ENCODE measurements around the gene JUND. TPM values are rescaled to one million over a fixed set of nuclear protein-coding genes. Genes with fewer than 3 reads are reported as not detected.

Gene JUND
- total and polyA plus RNA-seq, 2 donors from 2014 or later = 117 to 181 TPM

- TF ChIP-seq CTCF (IDR thresholded peaks at IDR 0.05; ENCODE audit: borderline replicate concordance, extremely low read depth, insufficient read depth) = no peak
- no peak overlapping the region for H3K4me3 ChIP-seq (ENCODE audit: low read length in 3 of 3)
- H3K36me3 ChIP-seq (ENCODE audit: control insufficient read depth in 2 of 3, insufficient read depth in 3 of 3, low read length in 3 of 3) = no peaks in the 10 kb centered on the region
- H3K9me3 ChIP-seq (ENCODE audit: control insufficient read depth in 2 of 3, insufficient read depth in 1 of 3, low read length in 3 of 3) = peaks cover 0 to 3% (median 0%) of the 10 kb centered on the region in 3 donors
- H3K27me3 ChIP-seq (ENCODE audit: control insufficient read depth, insufficient read depth, low read length) = peaks cover 2% of the 10 kb centered on the region
- H3K4me1 ChIP-seq (ENCODE audit: control insufficient read depth in 2 of 3, insufficient read depth in 2 of 3, low read depth in 1 of 3, low read length in 3 of 3) = peaks cover 0 to 2% (median 0%) of the 10 kb centered on the region in 3 donors
- DNase-seq (no peak), FAIRE-seq (no peak)
- no peak overlapping the region for H3K9ac ChIP-seq (ENCODE audit: low read length in 3 of 3)
- intact Hi-C loops (cut with DNase I) = no loop called here
- H3K27ac ChIP-seq (ENCODE audit: low read depth in 2 of 2, low read length in 2 of 2) = no peak overlapping the region
These were observed 49.6 kb downstream of the JUND start for GRCh38 chr19:18231775-18232174.

- Histone ChIP-seq H3K27ac (ENCODE audit: low read depth in 2 of 2, low read length in 2 of 2) (no peak overlapping the region), H3K36me3 (ENCODE audit: control insufficient read depth in 2 of 3, insufficient read depth in 3 of 3, low read length in 3 of 3) (no peaks in the 10 kb centered on the region), H3K9me3 (ENCODE audit: control insufficient read depth in 2 of 3, insufficient read depth in 1 of 3, low read length in 3 of 3) (peaks cover 0 to 3% (median 0%) of the 10 kb centered on the region in 3 donors), H3K4me3 (ENCODE audit: low read length in 3 of 3) (no peak overlapping the region), H3K9ac (ENCODE audit: low read length in 3 of 3) (no peak overlapping the region), H3K4me1 (ENCODE audit: control insufficient read depth in 2 of 3, insufficient read depth in 2 of 3, low read depth in 1 of 3, low read length in 3 of 3) (peaks cover 0 to 2% (median 0%) of the 10 kb centered on the region in 3 donors), H3K27me3 (ENCODE audit: control insufficient read depth, insufficient read depth, low read length) (peaks cover 2% of the 10 kb centered on the region)
- no peak for FAIRE-seq
- TF ChIP-seq CTCF (IDR thresholded peaks at IDR 0.05; ENCODE audit: borderline replicate concordance, extremely low read depth, insufficient read depth) = no peak
- no peak for DNase-seq
- intact Hi-C loops (cut with DNase I) = no loop called here
These were observed 50.3 kb downstream of the JUND start for GRCh38 chr19:18230941-18231734.

DNA sequence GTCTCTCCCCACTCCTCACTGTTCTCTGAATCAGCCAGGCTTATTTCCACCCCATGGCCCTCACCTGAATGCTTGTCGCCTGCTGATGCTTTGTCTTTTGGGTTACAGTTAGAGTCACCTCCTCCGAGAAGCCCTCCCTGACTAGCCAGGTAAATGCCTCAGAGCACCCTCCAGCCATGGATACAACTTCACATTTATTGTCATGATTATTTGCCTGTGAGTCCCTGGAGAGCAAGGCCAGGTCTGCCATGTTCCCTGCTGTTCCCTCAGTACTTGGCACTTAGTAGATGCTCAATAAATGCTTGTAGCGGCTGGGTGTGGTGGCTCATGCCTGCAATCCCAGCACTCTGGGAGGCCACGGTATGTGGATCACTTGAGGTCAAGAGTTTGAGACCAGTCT lies 51.5 kb downstream of the JUND start:
- TF ChIP-seq CTCF (IDR thresholded peaks at IDR 0.05; ENCODE audit: borderline replicate concordance, extremely low read depth, insufficient read depth) = no peak
- H3K27ac ChIP-seq (ENCODE audit: low read depth in 2 of 2, low read length in 2 of 2) = no peak overlapping the region
- DNase-seq (no peak), FAIRE-seq (no peak)
- intact Hi-C loops (cut with DNase I) = no loop called here
- no peak overlapping the region for H3K9ac ChIP-seq (ENCODE audit: low read length in 3 of 3)
- H3K9me3 ChIP-seq (ENCODE audit: control insufficient read depth in 2 of 3, insufficient read depth in 1 of 3, low read length in 3 of 3) = peaks cover 0 to 3% (median 0%) of the 10 kb centered on the region in 3 donors
- H3K36me3 ChIP-seq (ENCODE audit: control insufficient read depth in 2 of 3, insufficient read depth in 3 of 3, low read length in 3 of 3) = no peaks in the 10 kb centered on the region
- peaks cover 7% of the 10 kb centered on the region for H3K27me3 ChIP-seq (ENCODE audit: control insufficient read depth, insufficient read depth, low read length)
- no peak overlapping the region for H3K4me3 ChIP-seq (ENCODE audit: low read length in 3 of 3)
- peaks cover 0 to 10% (median 0%) of the 10 kb centered on the region in 3 donors for H3K4me1 ChIP-seq (ENCODE audit: control insufficient read depth in 2 of 3, insufficient read depth in 2 of 3, low read depth in 1 of 3, low read length in 3 of 3)

Small RNA genes lying within 50 kb of the gene (microRNA-seq; reads per million reads assigned to microRNA genes)
- 1.0 reads per million for gene MIR3188

Other genes with a start within 250 kb of the JUND start
- 3.2 TPM for gene IL12RB1, start 194.7 kb downstream of the JUND start, total RNA-seq
- gene IL12RB1, start 194.7 kb downstream of the JUND start, polyA plus RNA-seq (ENCODE audit: insufficient read depth, low read depth, low replicate concordance) = 0.45 TPM
- 16.0 TPM for gene MAST3, start 183.8 kb downstream of the JUND start, total RNA-seq
- gene MAST3, start 183.8 kb downstream of the JUND start, polyA plus RNA-seq (ENCODE audit: insufficient read depth, low read depth, low replicate concordance) = 5.6 TPM
- gene PIK3R2, start 128.5 kb downstream of the JUND start, total RNA-seq = 29.6 TPM
- gene PIK3R2, start 128.5 kb downstream of the JUND start, polyA plus RNA-seq (ENCODE audit: insufficient read depth, low read depth, low replicate concordance) = 10.1 TPM
- 109 TPM for gene IFI30, start 107.8 kb downstream of the JUND start, total RNA-seq
- gene IFI30, start 107.8 kb downstream of the JUND start, polyA plus RNA-seq (ENCODE audit: insufficient read depth, low read depth, low replicate concordance) = 173 TPM
- 11.5 TPM for gene MPV17L2, start 88.4 kb downstream of the JUND start, total RNA-seq
- 31.1 TPM for gene MPV17L2, start 88.4 kb downstream of the JUND start, polyA plus RNA-seq (ENCODE audit: insufficient read depth, low read depth, low replicate concordance)
- gene RAB3A, start 77.6 kb downstream of the JUND start, total RNA-seq = 5.2 TPM
- 10.5 TPM for gene RAB3A, start 77.6 kb downstream of the JUND start, polyA plus RNA-seq (ENCODE audit: insufficient read depth, low read depth, low replicate concordance)
- 2.0 TPM for gene PDE4C, start 55.2 kb downstream of the JUND start, total RNA-seq
- not detected for gene PDE4C, start 55.2 kb downstream of the JUND start, polyA plus RNA-seq (ENCODE audit: insufficient read depth, low read depth, low replicate concordance)
- 6.3 TPM for gene IQCN, start 7.2 kb downstream of the JUND start, total RNA-seq
- 0.82 TPM for gene IQCN, start 7.2 kb downstream of the JUND start, polyA plus RNA-seq (ENCODE audit: insufficient read depth, low read depth, low replicate concordance)
- 87.7 TPM for gene LSM4, start 41.5 kb upstream of the JUND start, total RNA-seq
- 245 TPM for gene LSM4, start 41.5 kb upstream of the JUND start, polyA plus RNA-seq (ENCODE audit: insufficient read depth, low read depth, low replicate concordance)
- 54.5 TPM for gene PGPEP1, start 59.0 kb upstream of the JUND start, total RNA-seq
- 76.1 TPM for gene PGPEP1, start 59.0 kb upstream of the JUND start, polyA plus RNA-seq (ENCODE audit: insufficient read depth, low read depth, low replicate concordance)
- gene GDF15, start 104.5 kb upstream of the JUND start, total RNA-seq = 51.2 TPM
- gene GDF15, start 104.5 kb upstream of the JUND start, polyA plus RNA-seq (ENCODE audit: insufficient read depth, low read depth, low replicate concordance) = 154 TPM
- 13.1 TPM for gene LRRC25, start 116.0 kb upstream of the JUND start, total RNA-seq
- gene LRRC25, start 116.0 kb upstream of the JUND start, polyA plus RNA-seq (ENCODE audit: insufficient read depth, low read depth, low replicate concordance) = 2.7 TPM
- gene SSBP4, start 137.8 kb upstream of the JUND start, total RNA-seq = 64.9 TPM
- 74.9 TPM for gene SSBP4, start 137.8 kb upstream of the JUND start, polyA plus RNA-seq (ENCODE audit: insufficient read depth, low read depth, low replicate concordance)
- 68.6 TPM for gene ISYNA1, start 156.5 kb upstream of the JUND start, total RNA-seq
- 101 TPM for gene ISYNA1, start 156.5 kb upstream of the JUND start, polyA plus RNA-seq (ENCODE audit: insufficient read depth, low read depth, low replicate concordance)
- 25.2 TPM for gene ELL, start 240.4 kb upstream of the JUND start, total RNA-seq
- 5.7 TPM for gene ELL, start 240.4 kb upstream of the JUND start, polyA plus RNA-seq (ENCODE audit: insufficient read depth, low read depth, low replicate concordance)